DOHH2 (cell line): Measurements from ENCODE around the gene GLRX5.

ENCODE experiments used
- EZH2phosphoT487 ChIP-seq: fragments of 200-600 bp; sonication (generic); IDR thresholded peaks from 2 replicates; pipeline ENCODE4 v1.6.1; 2017; ENCODE audit warnings: borderline replicate concordance, mild to moderate bottlenecking, antibody characterized with exemption, low read length, moderate library complexity, mixed read lengths
- TF ChIP-seq, protein P1 (sequence below): fragments of 200-600 bp; sonication (generic); IDR thresholded peaks from one replicate; pipeline ENCODE4 v1.5.1; 2014; ENCODE audit warnings: antibody characterized with exemption, mild to moderate bottlenecking, low read depth, low read length; ENCODE audit not compliant: poor library complexity, severe bottlenecking

DNA sequence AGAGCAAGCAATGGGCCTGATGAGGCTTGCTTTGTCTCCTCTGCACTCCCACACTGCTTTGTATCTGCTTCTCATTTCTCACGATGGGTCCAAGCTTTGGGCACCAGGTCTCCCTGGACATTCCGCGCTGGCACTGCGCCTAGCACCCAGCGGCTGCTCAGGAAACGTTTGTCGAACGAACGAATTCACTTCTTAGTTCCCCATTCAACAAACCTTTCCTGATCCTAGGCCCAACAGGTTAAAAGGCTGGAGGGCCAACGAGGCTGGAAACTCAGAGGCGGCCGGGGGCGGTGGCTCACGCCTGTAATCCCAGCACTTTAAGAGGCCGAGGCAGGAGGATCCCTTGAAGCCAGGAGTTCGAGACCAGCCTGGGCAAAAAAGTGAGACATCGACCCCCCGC lies 1.0 kb upstream of the GLRX5 start:
- TF ChIP-seq, protein P1, sequence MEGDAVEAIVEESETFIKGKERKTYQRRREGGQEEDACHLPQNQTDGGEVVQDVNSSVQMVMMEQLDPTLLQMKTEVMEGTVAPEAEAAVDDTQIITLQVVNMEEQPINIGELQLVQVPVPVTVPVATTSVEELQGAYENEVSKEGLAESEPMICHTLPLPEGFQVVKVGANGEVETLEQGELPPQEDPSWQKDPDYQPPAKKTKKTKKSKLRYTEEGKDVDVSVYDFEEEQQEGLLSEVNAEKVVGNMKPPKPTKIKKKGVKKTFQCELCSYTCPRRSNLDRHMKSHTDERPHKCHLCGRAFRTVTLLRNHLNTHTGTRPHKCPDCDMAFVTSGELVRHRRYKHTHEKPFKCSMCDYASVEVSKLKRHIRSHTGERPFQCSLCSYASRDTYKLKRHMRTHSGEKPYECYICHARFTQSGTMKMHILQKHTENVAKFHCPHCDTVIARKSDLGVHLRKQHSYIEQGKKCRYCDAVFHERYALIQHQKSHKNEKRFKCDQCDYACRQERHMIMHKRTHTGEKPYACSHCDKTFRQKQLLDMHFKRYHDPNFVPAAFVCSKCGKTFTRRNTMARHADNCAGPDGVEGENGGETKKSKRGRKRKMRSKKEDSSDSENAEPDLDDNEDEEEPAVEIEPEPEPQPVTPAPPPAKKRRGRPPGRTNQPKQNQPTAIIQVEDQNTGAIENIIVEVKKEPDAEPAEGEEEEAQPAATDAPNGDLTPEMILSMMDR: no peak
- TF ChIP-seq EZH2phosphoT487: no peak
